ENCODE results near the gene C10orf105.

- TF ChIP-seq CTCF (IDR thresholded peaks at IDR 0.05; ENCODE audit: low read length) (no peak), EZH2 (IDR thresholded peaks at IDR 0.05; ENCODE audit: borderline replicate concordance, low read length) (no peak)
Measured at GRCh38 chr10:71693377-71693776, 26.2 kb downstream of the C10orf105 start.

All from OCI-LY1 (cell line).